ENCODE measurements around the gene SLN. TPM values are rescaled to one million over a fixed set of nuclear protein-coding genes. Genes with fewer than 3 reads are reported as not detected.

The SLN gene
- total and polyA plus RNA-seq, 9 of the 15 experiments (the other 6 are each of a cell fraction or from before 2014, with no cell fraction given): not detected

DNA sequence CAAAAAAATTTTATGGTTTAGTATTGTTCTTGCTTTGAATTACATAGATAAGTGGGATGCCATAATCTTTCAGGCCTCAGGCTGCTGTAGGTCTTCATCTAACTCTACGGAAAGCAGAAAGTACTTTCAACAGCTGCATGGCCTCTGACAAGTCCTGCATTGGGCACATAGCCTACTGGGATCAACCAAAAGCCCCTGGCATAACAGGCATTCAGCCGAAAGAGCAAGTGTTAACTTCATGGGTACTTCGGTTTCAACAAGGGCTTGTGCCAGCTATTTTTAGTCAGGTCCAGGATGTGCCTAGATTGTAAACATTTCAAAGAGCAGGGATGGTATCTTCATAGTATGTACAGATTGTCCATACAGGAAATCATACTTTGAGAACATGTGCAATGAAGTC lies 3.1 kb downstream of the SLN start (continued):
- TF ChIP-seq HDAC3 (IDR thresholded peaks at IDR 0.05; ENCODE audit: borderline replicate concordance, partially characterized antibody): no peak
- TF ChIP-seq YBX1 (IDR thresholded peaks at IDR 0.05): no peak
- TF ChIP-seq, protein P1, sequence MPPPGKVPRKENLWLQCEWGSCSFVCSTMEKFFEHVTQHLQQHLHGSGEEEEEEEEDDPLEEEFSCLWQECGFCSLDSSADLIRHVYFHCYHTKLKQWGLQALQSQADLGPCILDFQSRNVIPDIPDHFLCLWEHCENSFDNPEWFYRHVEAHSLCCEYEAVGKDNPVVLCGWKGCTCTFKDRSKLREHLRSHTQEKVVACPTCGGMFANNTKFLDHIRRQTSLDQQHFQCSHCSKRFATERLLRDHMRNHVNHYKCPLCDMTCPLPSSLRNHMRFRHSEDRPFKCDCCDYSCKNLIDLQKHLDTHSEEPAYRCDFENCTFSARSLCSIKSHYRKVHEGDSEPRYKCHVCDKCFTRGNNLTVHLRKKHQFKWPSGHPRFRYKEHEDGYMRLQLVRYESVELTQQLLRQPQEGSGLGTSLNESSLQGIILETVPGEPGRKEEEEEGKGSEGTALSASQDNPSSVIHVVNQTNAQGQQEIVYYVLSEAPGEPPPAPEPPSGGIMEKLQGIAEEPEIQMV (tag; conservative IDR thresholded peaks at IDR 0.05; ENCODE audit: low read depth): no peak
- no peak for TF ChIP-seq TSC22D4 (tag; IDR thresholded peaks at IDR 0.05)

DNA sequence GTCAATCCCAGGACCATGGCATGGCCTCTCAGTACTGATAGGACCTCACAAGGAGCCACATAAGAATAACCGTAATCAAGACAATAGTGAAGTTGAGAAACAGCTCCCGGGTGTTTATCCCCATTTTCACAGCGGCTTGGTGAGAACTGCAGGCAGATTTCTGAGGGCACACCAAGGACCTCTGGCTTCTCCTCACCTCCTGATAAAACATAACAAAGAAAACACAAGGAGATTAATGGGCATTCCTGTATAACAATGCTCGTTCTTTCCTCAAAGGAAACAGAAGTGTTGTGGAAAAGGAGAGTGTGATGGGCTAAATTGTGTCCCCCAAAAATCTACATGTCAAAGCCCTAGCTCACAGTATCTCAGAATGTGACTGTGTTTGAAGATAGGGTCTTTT lies 4.0 kb downstream of the SLN start:
- Histone ChIP-seq H3K4me1 (replicated peaks in 1 of 2; ENCODE audit: control insufficient read depth in 2 of 2, insufficient read depth in 2 of 2, low read length in 2 of 2) (no peaks in the 10 kb centered on the region), H3K9me1 (ENCODE audit: control insufficient read depth, insufficient read depth, low read length) (no peaks in the 10 kb centered on the region), H3K4me2 (ENCODE audit: insufficient read depth, low read length) (no peak overlapping the region), H3K4me3 (no peak overlapping the region), H3K9ac (ENCODE audit: insufficient read depth in 1 of 2, low read depth in 2 of 2, low read length in 2 of 2) (no peak overlapping the region), H2AFZ (ENCODE audit: low read depth, low read length) (no peak overlapping the region), H3K9me3 (replicated peaks; ENCODE audit: control insufficient read depth, insufficient read depth, low read depth, low read length) (no peaks in the 10 kb centered on the region), H3K36me3 (ENCODE audit: control insufficient read depth, insufficient read depth, low read length) (no peaks in the 10 kb centered on the region), H3K79me2 (ENCODE audit: control insufficient read depth, insufficient read depth, low read length) (no peaks in the 10 kb centered on the region), H3K27ac (ENCODE audit: extremely low read depth, low read depth, low read length) (no peak overlapping the region), H3K27me3 (ENCODE audit: control insufficient read depth in 2 of 2, insufficient read depth in 2 of 2, low read length in 2 of 2) (peaks cover 0 to 6% of the 10 kb centered on the region in 2 experiments; a peak in 3 of 5 replicates), H4K20me1 (replicated peaks; ENCODE audit: control insufficient read depth, insufficient read depth, low read length) (no peaks in the 10 kb centered on the region)
- TF ChIP-seq PHF8 (IDR thresholded peaks at IDR 0.05; ENCODE audit: borderline replicate concordance, low read length) (no peak), RAD51 (IDR thresholded peaks at IDR 0.05; ENCODE audit: borderline replicate concordance, low read depth) (no peak), ZNF23 (CRISPR knock-in tag; IDR thresholded peaks at IDR 0.05) (no peak), DMBX1 (CRISPR knock-in tag; IDR thresholded peaks at IDR 0.05; ENCODE audit: borderline replicate concordance) (no peak), SRSF1 (IDR thresholded peaks at IDR 0.05; ENCODE audit: low read depth, low read length) (no peak), NR4A1 (CRISPR knock-in tag; IDR thresholded peaks at IDR 0.05) (no peak), NR4A1 (tag; IDR thresholded peaks at IDR 0.05) (no peak), TAF15 (IDR thresholded peaks at IDR 0.05; ENCODE audit: low read depth, low read length) (no peak), JUN (IDR thresholded peaks at IDR 0.05; ENCODE audit: borderline replicate concordance, low read depth, low read length) (no peak), JUN (CRISPR knock-in tag; IDR thresholded peaks at IDR 0.05; ENCODE audit: borderline replicate concordance) (no peak)
- TF ChIP-seq, protein P2, sequence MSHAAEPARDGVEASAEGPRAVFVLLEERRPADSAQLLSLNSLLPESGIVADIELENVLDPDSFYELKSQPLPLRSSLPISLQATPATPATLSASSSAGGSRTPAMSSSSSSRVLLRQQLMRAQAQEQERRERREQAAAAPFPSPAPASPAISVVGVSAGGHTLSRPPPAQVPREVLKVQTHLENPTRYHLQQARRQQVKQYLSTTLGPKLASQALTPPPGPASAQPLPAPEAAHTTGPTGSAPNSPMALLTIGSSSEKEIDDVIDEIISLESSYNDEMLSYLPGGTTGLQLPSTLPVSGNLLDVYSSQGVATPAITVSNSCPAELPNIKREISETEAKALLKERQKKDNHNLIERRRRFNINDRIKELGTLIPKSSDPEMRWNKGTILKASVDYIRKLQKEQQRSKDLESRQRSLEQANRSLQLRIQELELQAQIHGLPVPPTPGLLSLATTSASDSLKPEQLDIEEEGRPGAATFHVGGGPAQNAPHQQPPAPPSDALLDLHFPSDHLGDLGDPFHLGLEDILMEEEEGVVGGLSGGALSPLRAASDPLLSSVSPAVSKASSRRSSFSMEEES (CRISPR knock-in tag; IDR thresholded peaks at IDR 0.05): no peak
- TF ChIP-seq, protein P3, sequence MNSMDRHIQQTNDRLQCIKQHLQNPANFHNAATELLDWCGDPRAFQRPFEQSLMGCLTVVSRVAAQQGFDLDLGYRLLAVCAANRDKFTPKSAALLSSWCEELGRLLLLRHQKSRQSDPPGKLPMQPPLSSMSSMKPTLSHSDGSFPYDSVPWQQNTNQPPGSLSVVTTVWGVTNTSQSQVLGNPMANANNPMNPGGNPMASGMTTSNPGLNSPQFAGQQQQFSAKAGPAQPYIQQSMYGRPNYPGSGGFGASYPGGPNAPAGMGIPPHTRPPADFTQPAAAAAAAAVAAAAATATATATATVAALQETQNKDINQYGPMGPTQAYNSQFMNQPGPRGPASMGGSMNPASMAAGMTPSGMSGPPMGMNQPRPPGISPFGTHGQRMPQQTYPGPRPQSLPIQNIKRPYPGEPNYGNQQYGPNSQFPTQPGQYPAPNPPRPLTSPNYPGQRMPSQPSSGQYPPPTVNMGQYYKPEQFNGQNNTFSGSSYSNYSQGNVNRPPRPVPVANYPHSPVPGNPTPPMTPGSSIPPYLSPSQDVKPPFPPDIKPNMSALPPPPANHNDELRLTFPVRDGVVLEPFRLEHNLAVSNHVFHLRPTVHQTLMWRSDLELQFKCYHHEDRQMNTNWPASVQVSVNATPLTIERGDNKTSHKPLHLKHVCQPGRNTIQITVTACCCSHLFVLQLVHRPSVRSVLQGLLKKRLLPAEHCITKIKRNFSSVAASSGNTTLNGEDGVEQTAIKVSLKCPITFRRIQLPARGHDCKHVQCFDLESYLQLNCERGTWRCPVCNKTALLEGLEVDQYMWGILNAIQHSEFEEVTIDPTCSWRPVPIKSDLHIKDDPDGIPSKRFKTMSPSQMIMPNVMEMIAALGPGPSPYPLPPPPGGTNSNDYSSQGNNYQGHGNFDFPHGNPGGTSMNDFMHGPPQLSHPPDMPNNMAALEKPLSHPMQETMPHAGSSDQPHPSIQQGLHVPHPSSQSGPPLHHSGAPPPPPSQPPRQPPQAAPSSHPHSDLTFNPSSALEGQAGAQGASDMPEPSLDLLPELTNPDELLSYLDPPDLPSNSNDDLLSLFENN (IDR thresholded peaks at IDR 0.05; ENCODE audit: low read depth in 2 of 2, low read length in 2 of 2): no peak
- in situ Hi-C loops (cut with MboI): no loop called here
- DNase-seq (ENCODE audit: extremely low read depth in 1 of 4, low spot score in 3 of 4) (no peak), FAIRE-seq (no peak), ATAC-seq (no peak)
- intact Hi-C loops (cut with micrococcal nuclease): no loop called here
- POLR2A ChIA-PET: no interaction called here
- WGBS (ENCODE audit: insufficient coverage, low coverage, missing lambda C conversion rate): 0% methylated on average over 4 of the region's 4 CpGs
- no TSS peak for BruUV-seq (replicated peaks)
- CTCF ChIA-PET (ENCODE audit: low intra/inter-chr PET ratio): no interaction called here
